HepG2 (cell line): ENCODE data around the gene CD9.
"Not testable (repeated sequence)": the region's sequence is repeated elsewhere in the genome, so short reads cannot be mapped to it uniquely, and the experiment has no call there.

Experiments
- BORCS8-MEF2B ChIP-seq: sonication (generic); formaldehyde crosslinking; IDR thresholded peaks from 2 replicates; pipeline ENCODE4 v1.8.0; 2022; ENCODE audit warnings: mild to moderate bottlenecking, missing genetic modification reagents
- HDAC2 ChIP-seq: sonication (generic); formaldehyde crosslinking; IDR thresholded peaks from 2 replicates; pipeline ENCODE4 v1.4.0; 2020; ENCODE audit warnings: missing genetic modification reagents
- JUN ChIP-seq: sonication (generic); formaldehyde crosslinking; IDR thresholded peaks from 2 replicates; pipeline ENCODE4 v1.4.0; 2020; ENCODE audit warnings: mild to moderate bottlenecking, missing genetic modification reagents
- KLF15 ChIP-seq: sonication (generic); formaldehyde crosslinking; IDR thresholded peaks from 2 replicates; pipeline ENCODE4 v1.8.1; 2023; ENCODE audit warnings: borderline replicate concordance, mild to moderate bottlenecking, inconsistent platforms, missing genetic modification reagents, mixed read lengths
- MLXIP ChIP-seq: sonication (generic); formaldehyde crosslinking; IDR thresholded peaks from 2 replicates; pipeline ENCODE4 v1.9.0; 2021; ENCODE audit warnings: missing genetic modification reagents, borderline replicate concordance
- MTF2 ChIP-seq: sonication (generic); formaldehyde crosslinking; IDR thresholded peaks from 2 replicates; pipeline ENCODE4 v1.5.0; 2020; ENCODE audit warnings: missing genetic modification reagents, borderline replicate concordance
- NBN ChIP-seq: fragments of 450-650 bp; conservative IDR thresholded peaks from 2 replicates; pipeline ENCODE4 v1.6.1; 2017
- POLR2AphosphoS5 ChIP-seq: IDR thresholded peaks from 2 replicates; pipeline ENCODE4 v1.6.1; 2012; ENCODE audit warnings: low read depth, low read length
- TFE3 ChIP-seq: IDR thresholded peaks from 2 replicates; pipeline ENCODE4 v1.6.1; 2016
- TF ChIP-seq, protein P1 (sequence below): sonication (generic); formaldehyde crosslinking; IDR thresholded peaks from 2 replicates; pipeline ENCODE4 v1.5.0; 2020; ENCODE audit warnings: mild to moderate bottlenecking, missing genetic modification reagents, moderate library complexity

GRCh38 chr12:6160049-6160649 is 40.1 kb upstream of the CD9 start:
- not testable (repeated sequence) for TF ChIP-seq MLXIP (CRISPR knock-in tag); TFE3 (CRISPR knock-in tag); MTF2 (CRISPR knock-in tag); POLR2AphosphoS5; HDAC2 (CRISPR knock-in tag); KLF15; BORCS8-MEF2B (CRISPR knock-in tag); JUN (CRISPR knock-in tag); NBN
- TF ChIP-seq, protein P1, sequence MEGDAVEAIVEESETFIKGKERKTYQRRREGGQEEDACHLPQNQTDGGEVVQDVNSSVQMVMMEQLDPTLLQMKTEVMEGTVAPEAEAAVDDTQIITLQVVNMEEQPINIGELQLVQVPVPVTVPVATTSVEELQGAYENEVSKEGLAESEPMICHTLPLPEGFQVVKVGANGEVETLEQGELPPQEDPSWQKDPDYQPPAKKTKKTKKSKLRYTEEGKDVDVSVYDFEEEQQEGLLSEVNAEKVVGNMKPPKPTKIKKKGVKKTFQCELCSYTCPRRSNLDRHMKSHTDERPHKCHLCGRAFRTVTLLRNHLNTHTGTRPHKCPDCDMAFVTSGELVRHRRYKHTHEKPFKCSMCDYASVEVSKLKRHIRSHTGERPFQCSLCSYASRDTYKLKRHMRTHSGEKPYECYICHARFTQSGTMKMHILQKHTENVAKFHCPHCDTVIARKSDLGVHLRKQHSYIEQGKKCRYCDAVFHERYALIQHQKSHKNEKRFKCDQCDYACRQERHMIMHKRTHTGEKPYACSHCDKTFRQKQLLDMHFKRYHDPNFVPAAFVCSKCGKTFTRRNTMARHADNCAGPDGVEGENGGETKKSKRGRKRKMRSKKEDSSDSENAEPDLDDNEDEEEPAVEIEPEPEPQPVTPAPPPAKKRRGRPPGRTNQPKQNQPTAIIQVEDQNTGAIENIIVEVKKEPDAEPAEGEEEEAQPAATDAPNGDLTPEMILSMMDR (CRISPR knock-in tag) = not testable (repeated sequence)
